ENCODE measurements around the gene XRRA1. TPM values are rescaled to one million over a fixed set of nuclear protein-coding genes. Genes with fewer than 3 reads are reported as not detected.
"Not testable (repeated sequence)": the region's sequence is repeated elsewhere in the genome, so short reads cannot be mapped to it uniquely, and the experiment has no call there.

The XRRA1 gene
- total RNA-seq, 2 donors from 2014 or later, result 13.9 to 14.5 TPM

DNA sequence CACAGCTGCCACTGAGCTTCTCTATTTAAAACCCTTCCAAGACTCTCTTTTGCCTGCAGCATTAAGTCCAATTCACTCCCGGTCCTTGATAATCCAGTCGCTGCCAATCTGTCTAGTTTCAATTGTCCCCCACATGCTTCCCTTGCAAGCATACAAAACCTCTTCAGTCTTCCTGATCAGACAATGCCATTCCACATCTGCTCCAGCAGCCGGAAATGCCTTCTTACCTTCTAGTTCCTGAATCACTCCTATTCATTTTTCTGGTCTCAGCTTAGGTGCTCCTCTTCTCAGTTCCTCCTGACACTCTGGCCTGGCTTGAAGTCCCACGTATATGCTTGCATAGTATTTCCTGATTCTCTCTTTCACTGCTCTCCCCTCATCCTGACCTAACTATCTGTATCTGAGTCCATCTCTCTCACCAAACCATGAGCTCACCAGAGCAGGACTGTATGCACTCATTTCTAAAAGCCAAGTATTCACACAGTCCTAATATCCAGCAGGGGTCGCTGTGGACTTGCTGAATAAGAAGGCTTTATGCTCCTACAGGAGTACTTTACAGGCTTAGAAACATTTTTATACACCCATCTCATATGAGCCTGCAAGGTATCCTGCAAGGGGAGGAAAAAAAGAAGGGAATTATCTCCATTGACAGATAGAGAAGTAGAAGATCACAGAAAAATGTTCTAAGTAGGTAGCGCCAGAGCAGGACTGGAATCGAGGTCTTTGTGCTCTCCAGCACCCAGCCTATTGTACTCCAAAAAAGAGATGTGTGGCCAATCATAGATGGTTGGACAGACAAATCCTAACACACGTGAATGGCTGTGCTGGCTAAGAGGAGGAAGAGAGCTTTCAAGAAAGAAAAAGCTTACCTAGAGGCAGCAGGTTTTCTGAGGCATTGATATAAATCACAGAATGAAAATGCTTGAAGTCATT lies 19.2 kb downstream of the XRRA1 start:
- DNase-seq (ENCODE audit: low spot score in 2 of 2) (peak in 1 of 2 donors; percentile 64), ATAC-seq (peak; percentile 51 to 59)
- H3K9me3 Mint-ChIP-seq, result no peaks in the 10 kb centered on the region
- no peak overlapping the region for H3K27ac Mint-ChIP-seq
- peaks cover 0 to 4% of the 10 kb centered on the region in 2 donors for H3K36me3 Mint-ChIP-seq

GRCh38 chr11:74927496-74927895 lies 21.4 kb downstream of the XRRA1 start:
- no peaks in the 10 kb centered on the region for H3K36me3 Mint-ChIP-seq
- H3K27ac Mint-ChIP-seq, result peak overlapping the region in 1 of 2 donors; percentile 34
- DNase-seq (ENCODE audit: low spot score in 2 of 2) (no peak), ATAC-seq (no peak)
- H3K9me3 Mint-ChIP-seq, result no peaks in the 10 kb centered on the region

- no peaks in the 10 kb centered on the region for H3K9me3 Mint-ChIP-seq
- H3K36me3 Mint-ChIP-seq, result no peaks in the 10 kb centered on the region
- peak overlapping the region in 1 of 2 donors; percentile 13 for H3K27ac Mint-ChIP-seq
- DNase-seq (ENCODE audit: low spot score in 2 of 2), result no peak
- peak; percentile 80 to 91 for ATAC-seq
Observed at GRCh38 chr11:74926304-74927030, 22.4 kb downstream of the XRRA1 start.

GRCh38 chr11:74925281-74925680 lies 23.6 kb downstream of the XRRA1 start:
- no peaks in the 10 kb centered on the region for H3K9me3 Mint-ChIP-seq
- H3K27ac Mint-ChIP-seq, result peak overlapping the region; percentile 20 to 23
- H3K36me3 Mint-ChIP-seq, result no peaks in the 10 kb centered on the region
- DNase-seq (ENCODE audit: low spot score in 2 of 2) (no peak), ATAC-seq (no peak)

GRCh38 chr11:74923125-74923524 lies 25.8 kb downstream of the XRRA1 start:
- Mint-ChIP-seq H3K36me3 (peaks cover 4 to 13% of the 10 kb centered on the region in 2 donors), H3K9me3 (no peaks in the 10 kb centered on the region), H3K27ac (no peak overlapping the region)
- no peak for ATAC-seq
- DNase-seq (ENCODE audit: low spot score in 2 of 2), result no peak

GRCh38 chr11:74909812-74910211 lies 39.1 kb downstream of the XRRA1 start:
- ATAC-seq, result no peak
- Mint-ChIP-seq H3K36me3 (no peaks in the 10 kb centered on the region), H3K9me3 (no peaks in the 10 kb centered on the region), H3K27ac (no peak overlapping the region)
- DNase-seq (ENCODE audit: low spot score in 2 of 2), result no peak

DNA sequence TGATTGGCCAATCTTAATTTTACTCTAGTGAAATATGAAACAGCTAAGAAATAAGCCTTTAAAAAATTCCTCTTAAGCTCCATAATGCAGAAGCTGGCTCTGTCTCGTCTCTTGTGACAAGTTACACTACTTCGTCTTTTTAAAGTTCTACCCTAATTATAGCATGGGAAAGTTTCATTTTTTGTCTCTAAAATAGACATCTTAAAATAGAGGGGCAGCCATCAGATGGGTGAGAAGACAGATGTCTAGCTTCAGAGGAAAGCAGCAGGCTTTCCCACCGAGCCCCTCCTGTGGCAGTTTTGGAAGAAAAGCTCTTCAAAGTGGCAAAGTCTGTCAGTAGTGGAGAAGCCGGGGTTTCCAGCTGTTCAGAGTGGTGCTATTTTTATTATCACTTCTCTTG lies 39.5 kb downstream of the XRRA1 start:
- no peaks in the 10 kb centered on the region for H3K36me3 Mint-ChIP-seq
- DNase-seq (ENCODE audit: low spot score in 2 of 2) (no peak), ATAC-seq (no peak)
- H3K27ac Mint-ChIP-seq, result no peak overlapping the region
- H3K9me3 Mint-ChIP-seq, result no peaks in the 10 kb centered on the region

DNA sequence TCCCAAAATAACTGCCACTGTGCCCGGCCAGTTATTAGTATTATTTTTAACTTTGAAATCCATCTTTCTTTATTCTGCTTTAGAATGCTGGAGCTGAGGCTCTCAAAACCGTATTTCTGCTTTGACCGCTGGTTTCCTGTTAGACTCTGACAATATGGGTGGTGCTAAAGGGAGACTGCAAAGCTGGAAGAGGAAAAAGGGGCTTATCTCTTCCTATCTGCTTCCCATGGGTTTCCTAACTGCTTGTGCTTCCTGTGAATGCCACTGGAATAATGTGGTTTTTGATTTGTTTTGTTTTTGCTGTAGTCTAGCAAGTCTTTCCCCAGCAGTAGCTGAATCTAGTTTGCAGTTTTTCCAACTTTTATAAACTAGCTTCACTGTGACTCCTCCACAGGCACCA lies 43.6 kb downstream of the XRRA1 start:
- peaks cover 22 to 23% of the 10 kb centered on the region in 2 donors for H3K36me3 Mint-ChIP-seq
- H3K27ac Mint-ChIP-seq, result peak overlapping the region in 1 of 2 donors; percentile 33

GRCh38 chr11:74902342-74902741 lies 46.5 kb downstream of the XRRA1 start:
- H3K9me3 Mint-ChIP-seq, result peaks cover 24 to 38% of the 10 kb centered on the region in 2 donors
- H3K27ac Mint-ChIP-seq, result no peak overlapping the region
- no peak for ATAC-seq
- peaks cover 31 to 44% of the 10 kb centered on the region in 2 donors for H3K36me3 Mint-ChIP-seq
- no peak for DNase-seq (ENCODE audit: low spot score in 2 of 2)

More for the DNA sequence above, 43.6 kb downstream of the XRRA1 start:
- DNase-seq (ENCODE audit: low spot score in 2 of 2) (no peak), ATAC-seq (no peak)
- H3K9me3 Mint-ChIP-seq, result peaks cover 12 to 19% of the 10 kb centered on the region in 2 donors

GRCh38 chr11:74896311-74896710 lies 52.6 kb downstream of the XRRA1 start:
- peaks cover 27 to 51% of the 10 kb centered on the region in 2 donors for H3K9me3 Mint-ChIP-seq
- peaks cover 45 to 75% of the 10 kb centered on the region in 2 donors for H3K36me3 Mint-ChIP-seq
- no peak overlapping the region for H3K27ac Mint-ChIP-seq
- no peak for DNase-seq (ENCODE audit: low spot score in 2 of 2)
- ATAC-seq, result no peak

DNA sequence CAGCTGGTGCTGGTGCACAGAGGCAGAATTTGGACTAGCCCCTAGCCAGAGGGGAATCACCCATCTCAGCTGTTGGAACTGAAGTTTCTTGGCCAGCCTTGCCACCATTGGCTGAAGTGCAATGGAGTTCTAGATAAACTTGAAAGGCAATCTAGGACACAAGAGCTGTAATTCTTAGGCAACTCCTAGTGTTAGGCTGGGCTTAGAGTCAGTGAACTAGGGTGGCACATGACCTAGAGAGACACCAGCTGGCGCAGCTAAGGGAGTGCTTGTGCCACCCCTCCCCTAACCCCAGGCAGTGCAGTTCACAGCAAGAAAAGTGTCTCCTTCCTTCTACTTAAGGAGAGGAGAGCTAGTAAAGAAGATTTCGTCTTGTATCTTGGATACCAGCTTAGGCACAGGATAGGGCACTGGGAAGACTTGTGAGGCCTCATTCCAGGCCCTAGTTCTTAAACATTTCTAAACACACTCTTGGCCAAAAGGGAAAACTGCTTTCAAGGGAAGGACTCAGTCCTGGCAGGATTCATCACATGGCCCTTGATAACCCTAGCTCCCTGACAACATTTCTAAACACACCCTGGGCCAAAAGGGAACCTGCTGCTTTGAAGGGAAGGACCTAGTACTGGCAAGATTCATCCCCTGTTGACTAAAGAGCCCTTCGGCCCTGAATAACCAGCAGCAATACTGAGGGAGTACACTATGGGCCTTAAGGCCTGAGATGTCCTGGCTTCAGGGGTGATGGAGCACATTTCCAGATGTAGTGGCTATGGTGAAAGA lies 53.4 kb downstream of the XRRA1 start:
- no peak for ATAC-seq
- H3K36me3 Mint-ChIP-seq, result peaks cover 37 to 75% of the 10 kb centered on the region in 2 donors

DNA sequence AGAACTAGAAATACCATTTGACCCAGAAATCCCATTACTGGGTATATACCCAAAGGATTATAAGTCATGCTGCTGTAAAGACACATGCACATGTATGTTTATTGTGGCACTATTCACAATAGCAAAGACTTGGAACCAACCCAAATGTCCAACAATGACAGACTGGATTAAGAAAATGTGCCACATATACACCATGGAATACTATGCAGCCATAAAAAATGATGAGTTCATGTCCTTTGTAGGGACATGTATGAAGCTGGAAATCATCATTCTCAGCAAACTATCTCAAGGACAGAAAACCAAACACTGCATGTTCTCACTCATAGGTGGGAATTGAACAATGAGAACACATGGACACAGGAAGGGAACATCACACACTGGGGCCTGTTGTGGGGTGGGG lies 55.9 kb downstream of the XRRA1 start:
- not testable (repeated sequence) for DNase-seq (ENCODE audit: low spot score in 2 of 2); H3K27ac Mint-ChIP-seq; ATAC-seq
- Mint-ChIP-seq H3K36me3 (peaks cover 55 to 80% of the 10 kb centered on the region in 2 donors), H3K9me3 (peaks cover 30 to 41% of the 10 kb centered on the region in 2 donors)

More for the DNA sequence above, 53.4 kb downstream of the XRRA1 start:
- Mint-ChIP-seq H3K27ac (no peak overlapping the region), H3K9me3 (peaks cover 25 to 45% of the 10 kb centered on the region in 2 donors)
- no peak for DNase-seq (ENCODE audit: low spot score in 2 of 2)

- ATAC-seq, result no peak
- Mint-ChIP-seq H3K27ac (no peak overlapping the region), H3K9me3 (peaks cover 0 to 16% of the 10 kb centered on the region in 2 donors), H3K36me3 (peaks cover 38 to 42% of the 10 kb centered on the region in 2 donors)
- DNase-seq (ENCODE audit: low spot score in 2 of 2), result peak in 1 of 2 donors; percentile 18
Observed at GRCh38 chr11:74877132-74877531, 71.8 kb downstream of the XRRA1 start.

DNA sequence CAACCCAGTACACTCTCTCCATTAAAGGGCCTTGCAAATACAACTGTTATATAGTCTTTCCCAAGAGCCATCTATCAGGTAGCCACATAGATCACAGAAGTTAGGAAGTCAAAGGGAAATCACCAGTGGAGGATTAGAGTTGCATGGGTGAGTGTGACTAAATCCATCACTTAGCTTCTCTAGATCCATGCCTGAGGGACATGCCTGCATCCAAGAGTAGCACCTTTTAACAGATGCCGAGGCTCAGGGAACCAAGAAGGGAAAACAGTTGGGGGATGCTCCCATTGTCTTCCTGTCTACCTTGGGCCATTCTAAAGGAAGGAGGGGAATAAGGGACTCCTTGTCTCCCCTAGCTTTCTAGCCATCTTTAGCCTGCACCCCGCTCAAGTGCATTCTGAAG lies 77.9 kb downstream of the XRRA1 start:
- no peak overlapping the region for H3K27ac Mint-ChIP-seq
- ATAC-seq (no peak), DNase-seq (ENCODE audit: low spot score in 2 of 2) (no peak)
- peaks cover 41 to 51% of the 10 kb centered on the region in 2 donors for H3K9me3 Mint-ChIP-seq
- peaks cover 84 to 91% of the 10 kb centered on the region in 2 donors for H3K36me3 Mint-ChIP-seq

GRCh38 chr11:74870485-74870884 lies 78.4 kb downstream of the XRRA1 start:
- ATAC-seq (no peak), DNase-seq (ENCODE audit: low spot score in 2 of 2) (no peak)
- Mint-ChIP-seq H3K27ac (peak overlapping the region in 1 of 2 donors; percentile 35), H3K9me3 (peaks cover 41 to 50% of the 10 kb centered on the region in 2 donors), H3K36me3 (peaks cover 85 to 93% of the 10 kb centered on the region in 2 donors)

GRCh38 chr11:74866557-74866956 lies 82.3 kb downstream of the XRRA1 start:
- peak overlapping the region in 1 of 2 donors; percentile 23 for H3K27ac Mint-ChIP-seq
- DNase-seq (ENCODE audit: low spot score in 2 of 2) (no peak), ATAC-seq (no peak)
- H3K9me3 Mint-ChIP-seq, result peaks cover 37 to 43% of the 10 kb centered on the region in 2 donors
- peaks cover 79 to 100% of the 10 kb centered on the region in 2 donors for H3K36me3 Mint-ChIP-seq

All from activated naive CD4-positive, alpha-beta T cell treated with anti-CD3 and anti-CD28 coated beads, Interleukin-2, amount 50 U/mL, for 72 hours (primary cell).